PC-3 (cell line): Measurements from ENCODE around the gene ASIP. TPM values are rescaled to one million over a fixed set of nuclear protein-coding genes. Genes with fewer than 3 reads are reported as not detected.

Experiments used
- ATAC-seq: fragments of 200-7000 bp; cut with Tn5 transposase; 2 replicates; pipeline ENCODE4 v1.9.1; 2020; ENCODE audit warnings: mild to moderate bottlenecking, moderate library complexity
- BruUV-seq: library from RNA; stranded (reverse); fragments of 400-500 nt; replicated peaks from 2 replicates; lab custom pipeline; 2021; lab: Mats Ljungman, UMichigan
- CTCF ChIA-PET: fragments of 300-600 bp; sonication (Branson Sonifier 250); formaldehyde crosslinking; loops from one replicate; lab custom pipeline; 2022; ENCODE audit warnings: antibody characterized with exemption; lab: Charles Lee
- POLR2A ChIA-PET: fragments of 300-600 bp; sonication (Branson Sonifier 250); formaldehyde crosslinking; loops from one replicate; lab custom pipeline; 2022; ENCODE audit warnings: antibody characterized with exemption; ENCODE audit not compliant: unreplicated experiment; lab: Charles Lee
- DNase-seq: peaks from one replicate; pipeline ENCODE4 v3.0.0-alpha.2; 2015
- H2AFZ ChIP-seq: fragments of 300-600 bp; sonication (generic); 2 replicates; pipeline ENCODE4 v1.6.0; 2016; ENCODE audit warnings: antibody characterized with exemption, low read length
- H3F3A ChIP-seq: fragments of 300-600 bp; sonication (generic); one replicate; pipeline ENCODE4 v1.6.0; 2017; ENCODE audit warnings: antibody characterized with exemption, low read length, control low read depth, mild to moderate bottlenecking; ENCODE audit not compliant: unreplicated experiment
- H3K27ac ChIP-seq: fragments of 300-600 bp; sonication (generic); 2 replicates; pipeline ENCODE4 v1.5.1; 2016; ENCODE audit warnings: mild to moderate bottlenecking, low read length
- H3K27me3 ChIP-seq: fragments of 300-600 bp; sonication (generic); 2 replicates; pipeline ENCODE4 v1.6.1; 2016; ENCODE audit warnings: low read length, mixed read lengths
- H3K36me3 ChIP-seq: fragments of 300-600 bp; sonication (generic); 2 replicates; pipeline ENCODE4 v1.6.1; 2016; ENCODE audit warnings: low read depth, mixed run types, low read length, mixed read lengths
- H3K4me1 ChIP-seq: fragments of 300-600 bp; sonication (generic); 2 replicates; pipeline ENCODE4 v1.5.1; 2016; ENCODE audit warnings: low read length; ENCODE audit not compliant: insufficient read depth
- H3K4me2 ChIP-seq: fragments of 300-600 bp; sonication (generic); 2 replicates; pipeline ENCODE4 v1.6.0; 2016; ENCODE audit warnings: low read length
- H3K4me3 ChIP-seq: fragments of 300-600 bp; sonication (generic); 2 replicates; pipeline ENCODE4 v1.5.1; 2016; ENCODE audit warnings: mild to moderate bottlenecking, low read length, mixed read lengths
- H3K79me2 ChIP-seq: fragments of 300-600 bp; sonication (generic); 2 replicates; pipeline ENCODE4 v1.6.1; 2017; ENCODE audit warnings: low read length, mixed read lengths
- H3K9ac ChIP-seq: fragments of 300-600 bp; sonication (generic); 2 replicates; pipeline ENCODE4 v1.6.0; 2016; ENCODE audit warnings: mild to moderate bottlenecking, low read length
- H3K9me2 ChIP-seq: fragments of 300-600 bp; sonication (generic); replicated peaks from 2 replicates; pipeline ENCODE4 v1.6.1; 2016; ENCODE audit warnings: mixed run types, low read length, mixed read lengths
- H3K9me3 ChIP-seq: fragments of 300-600 bp; sonication (generic); 2 replicates; pipeline ENCODE4 v1.6.1; 2016; ENCODE audit warnings: low read length, mixed read lengths
- H4K20me1 ChIP-seq: fragments of 300-600 bp; sonication (generic); 2 replicates; pipeline ENCODE4 v1.6.1; 2016; ENCODE audit warnings: low read length, mixed read lengths
- CTCF ChIP-seq: fragments of 300-600 bp; sonication (generic); conservative IDR thresholded peaks from 2 replicates; pipeline ENCODE4 v1.5.1; 2017; ENCODE audit warnings: antibody characterized with exemption, low read depth, mild to moderate bottlenecking, low read length
- EZH2 ChIP-seq: fragments of 300-600 bp; sonication (generic); IDR thresholded peaks from one replicate; pipeline ENCODE4 v1.6.1; 2017; ENCODE audit warnings: antibody characterized with exemption, mild to moderate bottlenecking, low read length; ENCODE audit not compliant: unreplicated experiment
- EZH2phosphoT487 ChIP-seq: fragments of 300-600 bp; sonication (generic); IDR thresholded peaks from 2 replicates; pipeline ENCODE4 v1.6.1; 2018; ENCODE audit warnings: mild to moderate bottlenecking, antibody characterized with exemption, low read length, borderline replicate concordance
- intact Hi-C: fragments of 100-400 bp; cut with micrococcal nuclease; formaldehyde crosslinking; loops from 2 replicates; pipeline ENCODE4 v1.9.0; 2023
- total RNA-seq: library from RNA; depleted of rRNA; stranded (reverse); fragments of >200 nt; gene quantifications from 2 replicates; pipeline ENCODE4 v1.2.3, GENCODE V29; 2014

Gene ASIP
- total RNA-seq, 1 experiment from 2014 or later: not detected

- H4K20me1 ChIP-seq: peaks cover 24% of the 10 kb centered on the region
These were observed 52.4 kb downstream of the ASIP start for GRCh38 chr20:34293589-34293988.

GRCh38 chr20:34294563-34294962 lies 53.3 kb downstream of the ASIP start:
- ChIA-PET POLR2A (no interaction called here), CTCF (no interaction called here)
- H3K27ac ChIP-seq: no peak overlapping the region
- H3F3A ChIP-seq: no peaks in the 10 kb centered on the region
- H3K4me2 ChIP-seq: no peak overlapping the region
- peaks cover 51% of the 10 kb centered on the region for H3K79me2 ChIP-seq
- H3K9me3 ChIP-seq: no peaks in the 10 kb centered on the region
- H3K9me2 ChIP-seq: no peaks in the 10 kb centered on the region
- ATAC-seq: no peak
- no peak for DNase-seq
- no peak overlapping the region for H3K9ac ChIP-seq
- H2AFZ ChIP-seq: no peak overlapping the region
- H4K20me1 ChIP-seq: peaks cover 24% of the 10 kb centered on the region
- H3K36me3 ChIP-seq: peaks cover 56% of the 10 kb centered on the region
- no peak for TF ChIP-seq EZH2phosphoT487
- TF ChIP-seq CTCF: no peak
- no peak for TF ChIP-seq EZH2
- intact Hi-C loops: no loop called here
- no peaks in the 10 kb centered on the region for H3K27me3 ChIP-seq
- no peaks in the 10 kb centered on the region for H3K4me1 ChIP-seq
- no peak overlapping the region for H3K4me3 ChIP-seq
- no TSS peak for BruUV-seq

More at GRCh38 chr20:34293589-34293988, 52.4 kb downstream of the ASIP start:
- ChIA-PET CTCF (no interaction called here), POLR2A (no interaction called here)
- Histone ChIP-seq H3K36me3 (peaks cover 54% of the 10 kb centered on the region), H3K9ac (no peak overlapping the region), H3K27ac (no peak overlapping the region), H3K4me2 (no peak overlapping the region), H3F3A (no peaks in the 10 kb centered on the region), H3K4me3 (no peak overlapping the region), H3K79me2 (peaks cover 42% of the 10 kb centered on the region), H2AFZ (no peak overlapping the region), H3K9me2 (no peaks in the 10 kb centered on the region), H3K4me1 (no peaks in the 10 kb centered on the region), H3K9me3 (no peaks in the 10 kb centered on the region), H3K27me3 (no peaks in the 10 kb centered on the region)
- no TSS peak for BruUV-seq
- DNase-seq (no peak), ATAC-seq (no peak)
- intact Hi-C loops: no loop called here
- TF ChIP-seq EZH2phosphoT487 (no peak), EZH2 (no peak), CTCF (no peak)

GRCh38 chr20:34295284-34295683 lies 54.1 kb downstream of the ASIP start:
- ATAC-seq: no peak
- Histone ChIP-seq H3F3A (no peaks in the 10 kb centered on the region), H3K9me2 (no peaks in the 10 kb centered on the region), H4K20me1 (peaks cover 25% of the 10 kb centered on the region), H3K36me3 (peaks cover 51% of the 10 kb centered on the region), H2AFZ (no peak overlapping the region), H3K9me3 (no peaks in the 10 kb centered on the region), H3K27ac (no peak overlapping the region), H3K4me2 (no peak overlapping the region), H3K9ac (no peak overlapping the region), H3K79me2 (peaks cover 59% of the 10 kb centered on the region), H3K4me1 (peaks cover 1% of the 10 kb centered on the region), H3K27me3 (no peaks in the 10 kb centered on the region), H3K4me3 (no peak overlapping the region)
- no peak for TF ChIP-seq EZH2phosphoT487
- TF ChIP-seq CTCF: no peak
- no peak for TF ChIP-seq EZH2
- intact Hi-C loops: no loop called here
- no peak for DNase-seq
- ChIA-PET POLR2A (no interaction called here), CTCF (no interaction called here)
- no TSS peak for BruUV-seq
